GM18507 (cell line): ENCODE data around the gene ZDHHC16.
"Not testable (repeated sequence)": the region's sequence is repeated elsewhere in the genome, so short reads cannot be mapped to it uniquely, and the experiment has no call there.

Experiments
- DNase-seq: peaks from one replicate; pipeline ENCODE4 v3.0.0; 2011; ENCODE audit warnings: low read depth; ENCODE audit not compliant: insufficient read length; ENCODE audit errors: extremely low spot score
- FAIRE-seq: peaks from 2 replicates; lab custom pipeline; 2011; peaks lifted over from hg19 to GRCh38; lab: Jason Lieb, UNC

ZDHHC16 gene

DNA sequence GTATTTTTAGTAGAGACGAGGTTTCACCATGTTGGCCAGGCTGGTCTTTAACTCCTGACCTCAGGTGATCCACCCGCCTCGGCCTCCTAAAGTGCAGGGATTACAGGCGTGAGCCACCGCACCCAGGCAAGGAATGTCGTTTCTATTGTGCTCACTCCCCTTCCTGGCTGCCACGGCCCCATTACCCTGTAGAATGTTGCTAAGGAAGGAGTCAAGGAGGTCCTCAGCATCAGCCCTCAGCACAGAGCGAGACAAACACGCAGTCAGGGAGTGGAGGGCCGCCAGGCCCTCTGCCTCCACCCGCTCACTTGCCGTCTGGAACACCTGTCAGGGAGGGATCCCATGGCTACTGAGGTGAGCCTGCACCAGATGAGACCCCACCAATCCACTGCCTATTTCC lies 22.8 kb downstream of the ZDHHC16 start:
- DNase-seq, FAIRE-seq: not testable (repeated sequence)

DNA sequence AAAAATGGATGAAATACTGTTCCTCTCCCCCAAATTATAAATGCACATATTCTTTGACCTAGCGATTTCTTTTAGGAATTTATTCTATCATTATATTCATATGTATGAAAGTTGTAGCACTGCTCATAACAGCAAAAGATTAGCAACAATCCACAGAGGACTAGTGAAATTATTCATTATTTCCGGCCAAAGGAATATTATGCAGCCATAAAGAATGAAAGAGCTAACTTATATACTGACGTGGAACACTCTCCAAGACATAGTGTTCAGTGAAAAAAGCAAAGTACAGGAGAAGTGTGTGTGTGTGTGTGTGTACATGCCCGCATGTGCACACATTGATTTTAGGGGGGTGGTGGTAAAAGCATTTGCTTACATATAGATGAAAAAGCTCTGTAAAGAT lies 28.9 kb downstream of the ZDHHC16 start:
- no peak for DNase-seq
- FAIRE-seq = no peak

DNA sequence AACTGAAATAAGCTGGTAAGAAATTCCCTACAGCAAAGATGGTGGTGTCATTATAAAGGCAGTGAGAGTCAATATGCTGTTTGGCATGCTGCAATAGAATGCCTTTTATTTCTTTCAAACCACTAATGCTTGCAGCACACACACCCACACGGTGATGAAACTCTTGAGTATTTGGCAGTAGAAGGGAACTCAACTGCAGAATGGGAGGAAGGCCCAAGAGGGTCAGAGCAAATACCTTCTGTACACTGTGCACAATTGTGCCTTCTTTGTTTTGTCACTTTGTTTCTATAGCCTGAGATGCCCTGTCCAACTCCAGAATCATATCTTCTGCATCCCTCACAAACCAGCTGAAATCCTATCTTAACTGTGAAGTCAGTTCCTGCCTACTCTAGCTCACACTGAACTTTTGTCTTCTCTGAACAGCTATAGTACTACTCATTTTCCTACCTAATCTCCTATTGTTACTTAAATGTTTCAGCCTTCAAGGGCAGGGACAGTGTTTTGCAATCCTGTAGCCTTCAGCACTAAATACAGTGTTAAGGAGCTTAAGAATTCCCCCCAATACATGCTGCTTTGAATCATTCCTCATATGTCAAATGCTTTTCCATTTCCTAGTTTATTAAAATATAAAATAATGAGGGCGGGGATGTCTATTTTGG lies 30.1 kb downstream of the ZDHHC16 start:
- DNase-seq = no peak
- no peak for FAIRE-seq

DNA sequence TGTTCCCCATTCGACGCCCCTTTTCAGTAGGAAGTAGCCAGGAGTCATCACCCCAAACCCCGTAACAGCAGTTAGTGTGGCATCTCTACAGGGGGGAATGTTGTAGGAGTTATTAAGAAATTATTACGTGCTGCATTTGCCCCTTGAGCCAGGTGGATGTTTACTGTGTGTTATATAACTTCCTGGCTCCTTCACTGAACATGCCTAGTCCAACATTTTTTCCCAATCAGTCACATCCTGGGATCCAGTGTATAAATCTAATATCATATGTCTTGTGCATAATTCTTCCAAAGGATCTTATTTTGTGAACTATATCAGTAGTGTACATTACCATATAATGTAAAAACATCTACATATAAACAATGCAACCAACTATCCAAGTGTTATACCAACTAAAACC lies 33.4 kb downstream of the ZDHHC16 start:
- DNase-seq, FAIRE-seq: not testable (repeated sequence)

DNA sequence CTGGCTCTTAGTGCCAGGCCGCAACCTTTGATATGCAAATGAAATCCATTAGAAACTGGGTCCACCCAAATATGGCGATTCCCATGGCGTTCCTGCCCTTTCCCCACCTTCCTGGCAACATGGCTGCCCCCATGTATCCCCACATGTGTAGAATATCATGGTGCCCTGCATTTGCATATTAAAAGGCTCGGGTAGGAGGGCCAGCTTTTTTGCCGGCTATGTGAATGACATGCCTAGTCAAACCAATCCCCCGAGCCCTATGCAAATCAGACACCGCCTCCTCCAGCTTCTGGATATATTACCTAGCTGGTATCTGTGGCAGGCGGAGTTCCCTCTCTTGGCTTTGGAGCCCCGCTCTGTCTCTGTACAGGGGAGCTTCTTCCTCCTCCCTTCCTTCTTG lies 34.0 kb downstream of the ZDHHC16 start:
- FAIRE-seq (no peak), DNase-seq (no peak)

DNA sequence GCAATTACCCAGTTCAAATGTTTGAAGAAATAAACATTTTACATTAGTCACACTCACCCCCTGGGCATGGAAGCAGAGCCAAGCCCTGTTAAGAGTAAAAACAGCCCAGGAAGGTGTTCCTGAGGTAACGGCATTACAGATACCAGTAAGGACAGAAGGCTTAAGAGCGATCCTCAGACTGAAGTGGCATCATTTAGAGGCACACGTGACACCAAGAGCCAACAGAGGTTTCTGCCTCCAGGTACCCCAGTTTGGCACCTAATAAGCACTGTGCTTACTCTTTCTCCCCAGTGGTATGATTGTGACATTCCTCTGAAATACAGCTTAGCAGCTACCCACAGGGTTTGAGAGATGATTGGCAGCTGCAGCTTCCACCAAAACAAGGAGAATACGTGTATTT lies 35.1 kb downstream of the ZDHHC16 start:
- FAIRE-seq = no peak
- DNase-seq = no peak

DNA sequence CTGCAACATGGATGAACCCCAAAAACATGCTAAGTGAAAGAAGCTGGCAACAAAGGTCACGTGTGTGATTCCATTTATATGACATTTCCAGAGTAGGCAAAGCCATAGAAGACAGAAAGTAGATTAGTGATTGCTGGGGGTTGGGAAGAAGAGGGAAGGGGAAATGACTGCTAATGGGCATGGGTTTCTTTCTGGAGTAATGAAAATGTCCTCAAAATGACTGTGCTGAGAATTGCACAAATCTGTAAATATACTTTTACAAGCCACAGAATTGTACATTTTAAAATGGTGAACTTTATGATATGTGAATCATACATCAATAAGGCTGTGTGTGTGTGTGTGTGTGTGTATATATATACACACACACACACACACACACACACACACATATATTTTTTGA lies 36.4 kb downstream of the ZDHHC16 start:
- DNase-seq = no peak
- no peak for FAIRE-seq

DNA sequence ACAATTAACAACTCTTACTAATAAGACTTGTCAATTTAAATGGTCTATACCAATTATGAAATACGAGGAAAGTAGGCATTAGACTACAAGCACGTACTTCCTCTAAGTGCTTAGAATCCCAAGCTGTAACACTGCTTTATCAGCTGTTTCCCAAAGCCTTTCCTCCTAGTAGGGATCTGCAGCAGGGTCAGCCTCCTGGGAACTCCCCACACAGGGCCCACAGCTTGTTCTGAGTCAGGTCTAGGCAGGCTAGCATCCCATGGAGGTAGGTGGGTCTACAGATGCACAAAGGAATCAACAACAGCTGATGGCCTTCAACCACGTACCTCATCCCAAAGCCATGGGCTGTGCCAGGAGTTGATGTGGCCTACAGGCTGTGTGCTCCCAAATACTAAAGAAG lies 37.5 kb downstream of the ZDHHC16 start:
- DNase-seq (no peak), FAIRE-seq (no peak)

DNA sequence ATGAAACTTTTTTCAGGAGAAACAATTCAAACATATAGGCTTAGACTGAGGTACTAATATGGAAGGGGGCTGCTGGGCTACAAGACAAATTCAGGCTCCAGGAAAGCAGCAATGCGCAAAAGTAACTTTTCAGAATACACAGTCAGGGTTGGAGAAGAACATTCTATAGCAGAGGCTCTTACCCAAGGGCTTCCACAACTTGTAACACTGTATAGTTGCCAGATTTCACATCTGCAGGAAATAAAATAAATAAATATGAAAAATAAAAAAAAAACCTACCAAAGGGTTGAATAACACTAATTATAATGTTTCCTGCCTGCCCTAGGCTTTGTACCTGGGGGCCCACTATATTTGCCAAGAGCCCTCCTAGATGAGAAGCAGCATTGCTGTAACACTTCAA lies 37.9 kb downstream of the ZDHHC16 start:
- no peak for FAIRE-seq
- no peak for DNase-seq

DNA sequence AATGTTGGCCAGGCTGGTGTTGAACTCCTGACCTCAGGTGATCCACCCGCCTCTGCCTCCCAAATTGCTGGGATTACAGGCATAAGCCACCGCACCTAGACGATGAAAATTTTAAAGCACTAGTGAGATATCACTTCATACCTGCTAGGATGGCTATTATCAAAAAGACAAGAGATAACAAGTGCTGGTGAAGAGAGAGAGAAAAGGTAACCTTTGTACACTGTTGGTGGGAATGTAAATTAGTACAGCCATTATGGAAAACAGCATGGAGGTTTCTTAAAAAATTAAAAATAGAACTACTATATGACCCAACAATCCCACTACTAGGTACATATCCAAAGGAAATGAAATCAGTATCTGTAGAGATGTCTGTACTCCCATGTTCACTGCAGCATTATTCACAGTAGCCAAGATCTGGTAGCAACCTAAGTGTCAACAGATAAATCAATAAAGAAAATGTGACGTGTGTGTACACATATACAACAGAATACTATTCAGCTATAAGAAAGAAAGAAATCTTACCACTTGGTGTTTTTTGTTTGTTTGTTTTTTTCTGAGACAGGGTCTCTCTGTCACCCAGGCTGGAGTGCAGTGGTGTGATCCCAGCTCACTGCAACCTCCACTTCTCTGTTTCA lies 39.8 kb downstream of the ZDHHC16 start:
- no peak for DNase-seq
- FAIRE-seq = no peak

DNA sequence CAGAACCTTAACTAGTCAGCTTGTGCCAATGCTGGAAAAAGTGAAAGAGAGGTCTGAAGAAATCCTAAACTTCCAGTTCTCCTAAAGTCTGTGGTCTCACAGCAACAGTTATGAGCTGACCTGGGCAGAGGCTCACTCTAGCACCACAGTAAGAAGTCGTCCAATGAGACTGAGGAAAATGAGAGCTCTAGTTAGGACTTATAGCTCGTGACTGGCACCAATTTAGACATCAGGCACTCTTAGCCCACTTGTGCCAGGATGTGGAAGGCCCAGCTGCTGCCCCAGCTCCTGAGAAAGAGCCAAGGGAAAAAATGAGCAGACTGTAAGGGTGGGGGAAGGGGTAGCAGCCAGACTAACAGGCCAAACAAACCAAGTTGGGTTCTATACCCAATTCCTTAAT lies 44.6 kb downstream of the ZDHHC16 start:
- FAIRE-seq = no peak
- DNase-seq = no peak

DNA sequence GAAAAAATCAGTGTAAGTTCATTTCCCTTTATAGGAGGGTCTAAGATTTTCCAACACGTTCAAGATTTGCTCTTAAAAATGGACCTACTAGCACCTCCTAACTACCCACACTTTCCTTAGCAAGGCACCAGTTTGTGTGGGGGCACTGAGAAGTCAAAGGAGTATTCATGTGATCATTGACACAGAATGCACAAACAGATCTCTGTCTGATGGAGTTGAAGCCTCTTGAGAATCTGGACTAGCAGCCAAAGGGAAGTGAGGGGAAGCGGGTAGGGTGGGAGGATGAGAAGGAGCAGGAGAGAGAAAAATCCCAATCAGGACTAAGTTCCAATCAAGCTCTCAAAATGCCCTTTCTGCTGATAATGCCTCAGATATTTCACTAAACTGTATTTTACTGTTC lies 48.2 kb downstream of the ZDHHC16 start:
- DNase-seq = no peak
- no peak for FAIRE-seq

DNA sequence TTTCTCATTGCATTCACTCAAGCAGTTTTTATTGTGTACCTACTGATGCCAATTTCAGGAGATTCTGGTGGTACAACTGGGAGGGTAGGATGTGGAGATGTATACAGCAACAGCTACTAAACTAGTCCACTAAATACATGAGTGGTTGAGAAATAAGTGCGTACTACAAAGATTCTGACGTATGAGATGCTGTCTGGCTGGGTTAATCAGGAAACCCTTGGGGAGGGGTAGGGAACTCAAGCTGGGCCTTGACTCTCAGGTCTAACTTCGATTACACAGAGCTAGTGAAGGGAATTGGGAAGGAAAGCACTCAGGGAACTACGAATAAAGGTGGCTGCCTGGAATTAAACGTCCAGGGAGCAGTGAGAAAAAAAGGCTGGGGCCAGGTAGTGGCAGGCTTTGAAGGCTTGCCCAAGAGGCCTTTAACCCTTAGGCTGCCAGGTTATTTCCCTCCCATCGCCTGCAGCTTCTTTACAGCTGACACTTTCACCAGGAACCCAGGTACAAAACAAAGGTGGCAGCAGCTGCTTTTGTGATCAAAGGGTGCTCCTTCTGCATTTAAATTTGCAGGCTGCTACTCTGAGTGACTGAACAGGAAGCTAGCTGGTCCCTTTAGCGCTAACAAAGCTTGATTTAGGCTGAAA lies 49.0 kb downstream of the ZDHHC16 start:
- no peak for FAIRE-seq

DNA sequence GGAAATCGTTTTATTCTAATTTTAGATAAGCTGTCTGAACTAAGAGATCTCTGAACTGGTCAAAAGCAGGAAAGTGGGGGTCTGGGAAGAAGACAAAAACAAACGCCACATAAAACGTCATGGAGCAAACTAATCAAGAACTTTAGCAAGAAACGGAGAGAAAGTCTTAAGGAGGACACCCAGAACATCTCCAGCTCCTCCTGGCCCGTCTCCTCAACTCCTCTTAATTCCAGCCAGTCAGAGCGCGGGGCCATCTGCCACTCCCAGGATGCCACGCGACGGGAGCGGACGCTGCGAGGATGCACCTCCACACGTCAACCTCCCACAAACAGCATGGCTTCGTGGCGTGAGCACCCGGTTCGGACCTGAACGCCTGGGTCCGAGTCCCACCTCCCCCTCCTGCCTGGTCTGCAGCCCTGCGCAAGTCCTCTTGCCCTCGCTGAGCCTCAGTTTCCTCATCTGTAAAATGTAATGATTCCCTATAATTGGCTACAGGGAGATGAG lies 51.6 kb downstream of the ZDHHC16 start:
- no peak for FAIRE-seq

More for the DNA sequence above, 49.0 kb downstream of the ZDHHC16 start:
- DNase-seq = no peak

DNA sequence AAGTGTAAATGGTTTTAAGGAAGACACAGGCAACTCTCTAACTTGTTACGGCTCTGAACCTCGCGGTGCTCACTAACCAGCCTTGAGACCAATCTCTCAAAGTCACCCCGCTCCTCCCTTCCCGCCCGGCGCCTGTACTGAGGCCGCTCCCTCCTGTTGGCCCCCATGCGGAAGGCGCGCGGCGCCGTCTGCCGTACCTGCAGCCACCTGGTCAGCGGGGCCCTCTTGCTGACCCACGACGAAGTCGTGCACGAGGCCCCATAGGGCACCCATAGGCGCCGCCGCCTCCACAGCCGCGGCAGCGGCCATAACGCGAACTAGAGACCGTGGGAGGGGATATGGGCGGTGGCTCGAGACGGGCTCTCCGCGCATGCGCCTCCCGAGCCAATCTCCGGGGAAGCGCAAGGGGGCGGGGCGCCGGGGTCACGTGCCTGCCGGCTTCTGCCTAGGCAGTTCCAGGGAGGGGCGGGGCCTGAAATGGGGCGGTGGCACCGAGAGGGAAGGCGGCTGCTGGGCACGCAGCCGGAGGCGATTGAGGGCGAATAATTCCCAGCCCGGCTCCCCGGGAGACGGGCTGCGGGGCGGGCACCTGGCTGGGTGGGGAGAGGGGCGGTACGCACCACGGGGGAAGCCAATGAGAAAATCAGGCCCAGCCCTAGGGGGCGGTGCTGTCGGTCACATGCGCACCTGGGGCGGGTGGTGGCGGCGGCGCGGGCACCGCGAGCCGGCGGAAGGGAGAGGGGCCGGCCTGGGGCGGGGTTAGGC lies 52.3 kb downstream of the ZDHHC16 start, which contains the start of gene MMS19:
MMS19 (minus strand) TSS at position 347 of the 765 bp plus-strand sequence; CDS start at position 309, 38 bp downstream.
- FAIRE-seq = peak; percentile 95
- DNase-seq = peak; percentile 99

More for the DNA sequence above, 51.6 kb downstream of the ZDHHC16 start:
- DNase-seq = peak; percentile 67

DNA sequence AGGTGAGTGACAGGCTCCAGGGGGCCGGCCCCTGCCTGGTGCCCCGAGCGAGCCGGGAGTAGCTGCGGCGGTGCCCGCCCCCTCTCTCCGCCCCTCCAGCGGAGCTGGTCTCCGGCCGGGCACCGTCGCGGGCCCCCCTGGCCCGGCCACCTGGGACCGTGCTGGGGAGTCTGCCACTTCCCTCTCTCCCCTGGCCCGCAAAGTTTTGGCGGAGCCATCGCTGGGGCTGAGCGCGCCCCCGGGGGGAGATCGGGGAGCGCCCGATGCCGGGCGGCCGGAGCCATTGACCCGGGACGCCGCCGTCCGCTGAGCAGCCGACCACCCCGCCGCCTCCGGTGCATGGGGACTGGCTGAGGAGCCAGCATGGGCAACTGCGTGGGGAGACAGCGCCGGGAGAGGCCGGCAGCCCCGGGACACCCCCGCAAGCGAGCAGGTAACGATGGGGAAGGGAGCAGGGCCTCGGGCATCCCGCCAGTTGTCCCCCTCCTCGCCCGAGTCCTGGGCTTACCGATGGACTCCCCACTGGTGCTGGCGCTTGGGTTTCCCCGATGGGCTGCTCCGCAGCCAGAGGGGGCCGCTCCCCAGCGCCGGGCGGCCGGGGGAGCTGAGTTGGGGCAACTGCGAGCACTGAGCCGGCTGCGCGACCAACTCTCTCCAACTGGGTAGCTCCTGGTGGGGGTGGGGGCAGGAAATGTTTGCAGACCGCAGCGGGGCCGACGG lies 53.0 kb downstream of the ZDHHC16 start, which contains the start of gene UBTD1:
UBTD1 (plus strand) TSS at position 84 of the 720 bp plus-strand sequence; CDS start at position 364, 280 bp downstream.
- FAIRE-seq (no peak), DNase-seq (peak; percentile 18)

DNA sequence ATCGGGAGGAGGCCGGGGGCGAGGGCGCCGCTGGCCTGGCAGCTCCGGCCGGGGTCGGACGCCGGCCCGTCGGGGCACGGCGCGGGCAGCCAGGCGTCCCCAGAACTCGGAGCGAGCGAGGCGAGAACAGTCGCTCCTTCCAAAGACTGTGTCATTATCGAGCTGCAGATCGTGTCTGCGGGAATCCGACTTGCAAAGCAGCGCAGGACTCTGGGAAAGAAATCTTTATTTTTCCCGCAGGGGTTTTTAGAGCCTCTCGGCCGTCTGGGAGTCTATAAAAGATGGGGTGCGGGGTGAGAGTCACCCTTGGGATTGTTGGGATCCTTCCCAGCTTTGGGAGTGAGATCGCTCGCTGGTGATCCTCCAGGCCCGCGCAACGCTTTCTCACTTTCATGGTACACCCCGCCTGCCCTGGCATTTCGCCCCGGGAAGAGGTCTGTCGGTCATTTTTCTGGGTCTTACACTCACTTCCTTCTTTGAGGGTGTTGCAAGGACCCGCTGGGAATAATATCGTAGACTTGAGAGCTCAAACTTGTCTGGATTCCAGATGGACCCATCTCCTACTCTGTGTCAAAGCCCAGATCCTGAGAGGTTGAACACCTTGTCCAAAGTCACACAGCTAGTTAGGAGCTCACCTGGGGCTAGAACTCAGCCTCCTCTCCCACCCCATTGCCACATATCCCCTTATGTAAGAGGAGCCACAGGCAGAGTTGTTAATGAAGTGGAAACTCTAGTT lies 53.8 kb downstream of the ZDHHC16 start:
- no peak for DNase-seq
- no peak for FAIRE-seq

DNA sequence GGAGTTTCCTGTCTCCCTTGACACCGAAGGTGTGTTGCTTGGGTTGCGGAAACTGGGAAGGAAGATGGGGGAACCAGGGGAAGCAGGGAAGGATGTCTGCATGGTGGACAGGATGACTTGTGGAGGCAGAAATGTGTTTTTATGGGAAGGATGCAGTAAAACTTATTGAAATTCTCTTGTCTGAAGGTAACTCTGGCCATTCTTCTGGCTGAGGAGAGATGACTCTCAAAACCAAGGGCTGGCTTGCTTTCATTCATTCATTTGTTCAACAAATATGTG lies 54.3 kb downstream of the ZDHHC16 start:
- no peak for FAIRE-seq

DNA sequence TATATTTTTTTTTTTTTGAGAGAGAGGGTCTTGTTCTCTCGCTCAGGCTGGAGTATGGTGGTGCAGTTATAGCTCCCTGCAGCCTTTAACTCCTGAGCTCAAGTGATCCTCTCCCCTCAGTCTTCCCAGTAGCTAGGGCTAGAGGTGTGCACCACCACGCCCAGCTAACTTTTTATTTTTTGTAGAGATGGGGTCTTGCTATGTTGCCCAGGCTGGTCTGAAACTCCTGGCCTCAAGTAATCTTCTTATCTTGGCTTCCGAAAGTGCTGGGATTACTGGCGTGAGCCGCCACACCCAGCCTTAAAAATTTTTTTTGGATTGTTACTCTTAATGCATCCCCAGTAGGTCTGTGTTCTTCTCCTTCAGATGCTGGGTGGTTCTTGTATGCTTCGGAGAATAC lies 56.9 kb downstream of the ZDHHC16 start:
- no peak for FAIRE-seq
- DNase-seq = no peak

More for the DNA sequence above, 54.3 kb downstream of the ZDHHC16 start:
- no peak for DNase-seq
